ENCODE data around the gene CLCN2. TPM values are rescaled to one million over a fixed set of nuclear protein-coding genes. Genes with fewer than 3 reads are reported as not detected.

The CLCN2 gene
- total RNA-seq, 4 donors from 2014 or later, result 1.3 to 5.8 (median 1.9) TPM

GRCh38 chr3:184346480-184347190, 14.8 kb downstream of the CLCN2 start:
- no peak for TF ChIP-seq CTCF (IDR thresholded peaks at IDR 0.05; ENCODE audit: low read depth)

GRCh38 chr3:184345317-184346144, 15.9 kb downstream of the CLCN2 start:
- no peak for TF ChIP-seq CTCF (IDR thresholded peaks at IDR 0.05; ENCODE audit: low read depth)

GRCh38 chr3:184344579-184345316, 16.7 kb downstream of the CLCN2 start:
- no peak for TF ChIP-seq CTCF (IDR thresholded peaks at IDR 0.05; ENCODE audit: low read depth)

- TF ChIP-seq CTCF (IDR thresholded peaks at IDR 0.05; ENCODE audit: low read depth), result no peak
Observed at GRCh38 chr3:184343200-184343876, 18.1 kb downstream of the CLCN2 start.

- TF ChIP-seq CTCF (IDR thresholded peaks at IDR 0.05; ENCODE audit: low read depth), result no peak
Observed at GRCh38 chr3:184341925-184342324, 19.5 kb downstream of the CLCN2 start.

- TF ChIP-seq CTCF (IDR thresholded peaks at IDR 0.05; ENCODE audit: low read depth), result no peak
Observed at GRCh38 chr3:184339001-184339400, 22.4 kb downstream of the CLCN2 start.
